SK-N-SH (cell line): ENCODE results near the gene NOSTRIN. TPM values are rescaled to one million over a fixed set of nuclear protein-coding genes. Genes with fewer than 3 reads are reported as not detected.

Source experiments
- CTCF ChIA-PET: fragments of 300-600, 350-600 bp; formaldehyde crosslinking; extraction: SDS; loops from one replicate; lab custom pipeline; 2021; lab: Yijun Ruan, JAX
- POLR2A ChIA-PET: fragments of 350-600 bp; sonication (Branson Sonifier 250); formaldehyde crosslinking; extraction: SDS; loops from one replicate; lab custom pipeline; 2020; ENCODE audit warnings: antibody characterized with exemption, inconsistent platforms; lab: Yijun Ruan, JAX
- DNase-seq: peaks from one replicate; pipeline ENCODE4 v3.0.0; 2012
- H2AFZ ChIP-seq: fragments of 200-600 bp; sonication (generic); 2 replicates; pipeline ENCODE4 v1.8.1; 2016; ENCODE audit warnings: antibody characterized with exemption, mild to moderate bottlenecking, low read depth
- H3F3A ChIP-seq: fragments of 200-600 bp; sonication (generic); replicated peaks from 2 replicates; pipeline ENCODE3; 2016; ENCODE audit warnings: antibody characterized with exemption, mild to moderate bottlenecking; ENCODE audit not compliant: insufficient read depth
- H3K27ac ChIP-seq, 2 experiments: fragments of 200-500 bp in 1 of 2; fragments of 200-600 bp in 1 of 2; sonication (Bioruptor generic) in 1 of 2; sonication (generic), shearing (Covaris generic) in 1 of 2; 2 replicates each; pipeline versions ENCODE4 v1.5.1 to v1.6.1; 2014 to 2016; ENCODE audit warnings: low read depth in 2 of 2, inconsistent platforms in 1 of 2, low read length in 1 of 2, mild to moderate bottlenecking in 1 of 2, mixed read lengths in 1 of 2
- H3K27me3 ChIP-seq: fragments of 200-600 bp; sonication (generic), shearing (Covaris generic); 2 replicates; pipeline ENCODE4 v1.6.1; 2016; ENCODE audit warnings: mixed run types; ENCODE audit not compliant: insufficient read depth
- H3K36me3 ChIP-seq, 2 experiments: fragments of 200-500 bp in 1 of 2; fragments of 200-600 bp in 1 of 2; sonication (Bioruptor generic) in 1 of 2; sonication (generic) in 1 of 2; replicated peaks in 1 of 2; 2 replicates each; pipeline versions ENCODE3 to v1.5.1; 2014 to 2016; ENCODE audit warnings: low read length in 1 of 2, mild to moderate bottlenecking in 1 of 2; ENCODE audit not compliant: insufficient read depth in 2 of 2, control insufficient read depth in 1 of 2
- H3K4me1 ChIP-seq, 2 experiments: fragments of 200-500 bp in 1 of 2; fragments of 200-600 bp in 1 of 2; sonication (Bioruptor generic) in 1 of 2; sonication (generic), shearing (Covaris generic) in 1 of 2; 2 replicates each; pipeline versions ENCODE4 v1.5.1 to v1.6.1; 2014 to 2016; ENCODE audit warnings: low read depth in 1 of 2, low read length in 1 of 2, mixed run types in 1 of 2; ENCODE audit not compliant: insufficient read depth in 2 of 2, control insufficient read depth in 1 of 2
- H3K4me2 ChIP-seq: fragments of 200-600 bp; sonication (generic), shearing (Covaris generic); 2 replicates; pipeline ENCODE4 v1.6.1; 2017; ENCODE audit warnings: mixed run types
- H3K4me3 ChIP-seq, 2 experiments: fragments of 200-500 bp in 1 of 2; fragments of 200-600 bp in 1 of 2; sonication (Bioruptor generic) in 1 of 2; sonication (generic), shearing (Covaris generic) in 1 of 2; 2 replicates each; pipeline versions ENCODE4 v1.5.1 to v1.8.1; 2014 to 2016; ENCODE audit warnings: low read depth in 2 of 2, inconsistent platforms in 1 of 2, low read length in 1 of 2, mild to moderate bottlenecking in 1 of 2, mixed read lengths in 1 of 2, moderate library complexity in 1 of 2
- H3K79me2 ChIP-seq: fragments of 200-600 bp; sonication (generic); 2 replicates; pipeline ENCODE4 v1.8.1; 2017; ENCODE audit warnings: mild to moderate bottlenecking; ENCODE audit not compliant: insufficient read depth
- H3K9ac ChIP-seq: fragments of 200-600 bp; sonication (generic); 2 replicates; pipeline ENCODE4 v1.6.1; 2017; ENCODE audit warnings: mixed run types
- H3K9me2 ChIP-seq: fragments of 200-600 bp; sonication (generic); 2 replicates; pipeline ENCODE4 v1.6.1; 2017; ENCODE audit warnings: mixed run types
- H3K9me3 ChIP-seq: fragments of 200-600 bp; sonication (generic); 2 replicates; pipeline ENCODE4 v1.6.1; 2017; ENCODE audit warnings: mixed run types, mild to moderate bottlenecking, moderate library complexity
- H4K20me1 ChIP-seq: fragments of 200-600 bp; sonication (generic); 2 replicates; pipeline ENCODE4 v1.6.1; 2017; ENCODE audit warnings: mild to moderate bottlenecking, mixed run types; ENCODE audit not compliant: insufficient read depth
- ELF1 ChIP-seq: IDR thresholded peaks from 2 replicates; pipeline ENCODE4 v1.4.0; 2012
- EZH2phosphoT487 ChIP-seq: fragments of 200-600 bp; sonication (generic); IDR thresholded peaks from 2 replicates; pipeline ENCODE4 v1.6.1; 2017; ENCODE audit warnings: low read depth, mixed run types, mild to moderate bottlenecking, antibody characterized with exemption, moderate library complexity, borderline replicate concordance
- FOSL2 ChIP-seq: IDR thresholded peaks from 2 replicates; pipeline ENCODE4 v1.4.0; 2012; ENCODE audit warnings: low read depth, mild to moderate bottlenecking, moderate library complexity, borderline replicate concordance
- FOXJ3 ChIP-seq: sonication (generic); formaldehyde crosslinking; IDR thresholded peaks from 2 replicates; pipeline ENCODE4 v1.5.1; 2020; ENCODE audit warnings: mild to moderate bottlenecking, missing genetic modification reagents
- GATA2 ChIP-seq: sonication (generic); formaldehyde crosslinking; IDR thresholded peaks from 2 replicates; pipeline ENCODE4 v1.5.0; 2020; ENCODE audit warnings: mild to moderate bottlenecking, missing genetic modification reagents
- IRF3 ChIP-seq: fragments of 150-350 bp; IDR thresholded peaks from 2 replicates; pipeline ENCODE4 v1.6.1; 2016; ENCODE audit warnings: mild to moderate bottlenecking, low read depth, low read length
- JUND ChIP-seq: IDR thresholded peaks from 2 replicates; pipeline ENCODE4 v1.4.0; 2012
- MXI1 ChIP-seq: IDR thresholded peaks from 2 replicates; pipeline ENCODE4 v1.6.1; 2012; ENCODE audit warnings: mild to moderate bottlenecking, low read depth, low read length, improper control_type of control experiment
- POLR2AphosphoS5 ChIP-seq: IDR thresholded peaks from 2 replicates; pipeline ENCODE4 v1.6.1; 2012; ENCODE audit warnings: low read depth, low read length
- RAD21 ChIP-seq: IDR thresholded peaks from 2 replicates; pipeline ENCODE4 v1.6.1; 2012; ENCODE audit warnings: mild to moderate bottlenecking, low read length
- RCOR1 ChIP-seq: fragments of 150-350 bp; IDR thresholded peaks from 2 replicates; pipeline ENCODE4 v1.6.1; 2017; ENCODE audit warnings: antibody characterized with exemption, low read length
- RFX5 ChIP-seq: IDR thresholded peaks from 2 replicates; pipeline ENCODE4 v1.6.1; 2012; ENCODE audit warnings: mild to moderate bottlenecking, improper control_type of control experiment, low read length
- SMC3 ChIP-seq: IDR thresholded peaks from 2 replicates; pipeline ENCODE4 v1.6.1; 2012; ENCODE audit warnings: low read depth, low read length, improper control_type of control experiment
- TAF1 ChIP-seq: IDR thresholded peaks from 2 replicates; pipeline ENCODE4 v1.6.1; 2012; ENCODE audit warnings: low read depth, mild to moderate bottlenecking, low read length, moderate library complexity, borderline replicate concordance
- TCF12 ChIP-seq: IDR thresholded peaks from 2 replicates; pipeline ENCODE4 v1.4.0; 2012
- TEAD4 ChIP-seq: IDR thresholded peaks from 2 replicates; pipeline ENCODE4 v1.4.0; 2012; ENCODE audit warnings: mild to moderate bottlenecking, borderline replicate concordance; ENCODE audit not compliant: insufficient read depth
- YY1 ChIP-seq: IDR thresholded peaks from 2 replicates; pipeline ENCODE4 v1.4.0; 2012; ENCODE audit warnings: low read depth, mild to moderate bottlenecking
- ZBTB33 ChIP-seq: IDR thresholded peaks from 2 replicates; pipeline ENCODE4 v1.4.0; 2012; ENCODE audit warnings: low read depth, borderline replicate concordance
- WGBS: methylation state at CpG from one replicate; pipeline ENCODE4 v1.1.6; 2017; ENCODE audit warnings: low lambda C conversion rate; 5-methylcytosine and 5-hydroxymethylcytosine counted together
- polyA plus RNA-seq, 3 experiments: library from polyadenylated mRNA; depleted of rRNA; stranded (reverse); fragments of >200 nt; gene quantifications; 2 replicates each; pipeline ENCODE4 v1.2.3, GENCODE V29; 2012
- TF ChIP-seq, protein P1 (sequence below): IDR thresholded peaks from 2 replicates; pipeline ENCODE4 v1.6.1; 2012; ENCODE audit warnings: mild to moderate bottlenecking, low read depth, low read length, moderate library complexity

NOSTRIN gene
- polyA plus RNA-seq, 1 of the 3 experiments (the other 2 are of a cell fraction), result not detected

DNA sequence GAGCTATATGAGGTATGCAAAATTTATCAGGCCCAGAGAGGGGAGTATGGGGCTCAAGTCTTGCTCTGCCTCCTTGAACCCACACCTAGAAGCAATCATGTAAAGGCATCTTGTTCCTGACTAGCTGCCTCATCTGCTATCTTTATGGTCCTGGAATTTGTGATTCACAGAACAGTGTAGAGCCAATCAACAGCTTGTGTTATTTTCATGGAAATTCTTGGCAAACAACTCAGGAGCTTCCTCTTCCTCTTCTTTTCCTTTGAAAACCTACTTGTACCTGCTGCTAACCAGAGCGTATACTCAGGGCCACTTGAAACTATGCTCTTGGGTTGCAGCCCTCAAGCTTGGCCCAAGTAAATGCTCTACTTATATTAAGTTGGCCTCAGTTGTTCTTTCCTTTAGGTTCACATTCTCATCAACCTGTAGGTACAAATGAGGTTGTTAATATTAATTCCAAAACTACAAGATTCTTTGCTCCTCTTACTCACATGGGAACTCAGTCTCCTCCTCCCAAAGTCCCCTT, 3.5 kb upstream of the NOSTRIN start:
- Histone ChIP-seq H4K20me1 (no peaks in the 10 kb centered on the region), H3K27me3 (no peaks in the 10 kb centered on the region), H3K9ac (no peak overlapping the region), H3K4me1 (peaks cover 0 to 2% of the 10 kb centered on the region in 2 experiments; a peak in 1 of 4 replicates), H3K9me3 (no peaks in the 10 kb centered on the region), H2AFZ (no peak overlapping the region), H3F3A (no peaks in the 10 kb centered on the region), H3K27ac (no peak overlapping the region), H3K4me2 (no peak overlapping the region), H3K4me3 (no peak overlapping the region), H3K36me3 (no peaks in the 10 kb centered on the region), H3K9me2 (no peaks in the 10 kb centered on the region), H3K79me2 (no peaks in the 10 kb centered on the region)
- TF ChIP-seq POLR2AphosphoS5 (no peak), EZH2phosphoT487 (no peak), YY1 (no peak), TEAD4 (no peak), ZBTB33 (no peak), SMC3 (no peak), MXI1 (no peak)
- POLR2A ChIA-PET, result no interaction called here
- no peak for DNase-seq
- WGBS, result 100% methylated on average over 1 of the region's 1 CpG
- CTCF ChIA-PET, result no interaction called here

- CTCF ChIA-PET, result interaction anchor here (1.5 kb wide), 1 partner anchor 455 kb away, joined by 3 read pairs; no protein-coding TSS in a partner anchor
- no peaks in the 10 kb centered on the region for H3K27me3 ChIP-seq
- no peak overlapping the region for H3K27ac ChIP-seq
- H3K4me2 ChIP-seq, result no peak overlapping the region
- 39% methylated on average over 2 of the region's 2 CpGs for WGBS
- no peak overlapping the region for H2AFZ ChIP-seq
- H3K4me1 ChIP-seq, result peaks cover 0 to 2% of the 10 kb centered on the region in 2 experiments; a peak in 1 of 4 replicates
- no peaks in the 10 kb centered on the region for H4K20me1 ChIP-seq
- H3K36me3 ChIP-seq, result no peaks in the 10 kb centered on the region
- H3F3A ChIP-seq, result no peaks in the 10 kb centered on the region
- POLR2A ChIA-PET, result no interaction called here
- no peaks in the 10 kb centered on the region for H3K9me3 ChIP-seq
- H3K9ac ChIP-seq, result no peak overlapping the region
- no peak overlapping the region for H3K4me3 ChIP-seq
- DNase-seq, result no peak
- H3K79me2 ChIP-seq, result no peaks in the 10 kb centered on the region
- H3K9me2 ChIP-seq, result no peaks in the 10 kb centered on the region
- TF ChIP-seq, protein P1, sequence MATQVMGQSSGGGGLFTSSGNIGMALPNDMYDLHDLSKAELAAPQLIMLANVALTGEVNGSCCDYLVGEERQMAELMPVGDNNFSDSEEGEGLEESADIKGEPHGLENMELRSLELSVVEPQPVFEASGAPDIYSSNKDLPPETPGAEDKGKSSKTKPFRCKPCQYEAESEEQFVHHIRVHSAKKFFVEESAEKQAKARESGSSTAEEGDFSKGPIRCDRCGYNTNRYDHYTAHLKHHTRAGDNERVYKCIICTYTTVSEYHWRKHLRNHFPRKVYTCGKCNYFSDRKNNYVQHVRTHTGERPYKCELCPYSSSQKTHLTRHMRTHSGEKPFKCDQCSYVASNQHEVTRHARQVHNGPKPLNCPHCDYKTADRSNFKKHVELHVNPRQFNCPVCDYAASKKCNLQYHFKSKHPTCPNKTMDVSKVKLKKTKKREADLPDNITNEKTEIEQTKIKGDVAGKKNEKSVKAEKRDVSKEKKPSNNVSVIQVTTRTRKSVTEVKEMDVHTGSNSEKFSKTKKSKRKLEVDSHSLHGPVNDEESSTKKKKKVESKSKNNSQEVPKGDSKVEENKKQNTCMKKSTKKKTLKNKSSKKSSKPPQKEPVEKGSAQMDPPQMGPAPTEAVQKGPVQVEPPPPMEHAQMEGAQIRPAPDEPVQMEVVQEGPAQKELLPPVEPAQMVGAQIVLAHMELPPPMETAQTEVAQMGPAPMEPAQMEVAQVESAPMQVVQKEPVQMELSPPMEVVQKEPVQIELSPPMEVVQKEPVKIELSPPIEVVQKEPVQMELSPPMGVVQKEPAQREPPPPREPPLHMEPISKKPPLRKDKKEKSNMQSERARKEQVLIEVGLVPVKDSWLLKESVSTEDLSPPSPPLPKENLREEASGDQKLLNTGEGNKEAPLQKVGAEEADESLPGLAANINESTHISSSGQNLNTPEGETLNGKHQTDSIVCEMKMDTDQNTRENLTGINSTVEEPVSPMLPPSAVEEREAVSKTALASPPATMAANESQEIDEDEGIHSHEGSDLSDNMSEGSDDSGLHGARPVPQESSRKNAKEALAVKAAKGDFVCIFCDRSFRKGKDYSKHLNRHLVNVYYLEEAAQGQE, result no peak
- TF ChIP-seq FOSL2 (no peak), SMC3 (no peak), RAD21 (no peak), JUND (no peak), TAF1 (no peak), RCOR1 (no peak), TEAD4 (no peak), RFX5 (no peak), POLR2AphosphoS5 (no peak), TCF12 (no peak), ELF1 (no peak), GATA2 (CRISPR knock-in tag) (no peak), FOXJ3 (no peak), IRF3 (no peak)
Observed at GRCh38 chr2:168801471-168801870, 966 bp upstream of the NOSTRIN start.
